ENCODE results near the gene HOXA3. TPM values are rescaled to one million over a fixed set of nuclear protein-coding genes. Genes with fewer than 3 reads are reported as not detected.

HOXA3 gene
- polyA plus RNA-seq, 1 donor = 19.1 TPM

DNA sequence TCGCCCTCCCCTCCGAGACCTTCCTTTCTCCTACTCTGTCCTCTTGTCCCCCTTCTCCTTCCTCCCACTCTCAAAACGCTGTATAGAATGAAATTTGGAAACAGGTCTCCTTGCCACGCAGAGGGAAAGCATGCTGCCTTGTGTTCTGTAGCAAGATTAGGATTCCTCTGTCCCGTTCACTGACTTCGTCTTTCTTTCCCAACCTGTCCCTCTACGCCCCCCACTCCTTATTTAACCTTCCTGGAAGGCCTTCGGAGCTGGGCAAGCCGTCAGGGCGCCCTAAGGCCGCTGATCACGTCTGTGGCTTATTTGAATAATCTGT is 11.6 kb upstream of the HOXA3 start:
- no peaks in the 10 kb centered on the region for H3K36me3 ChIP-seq (ENCODE audit: control insufficient read depth, insufficient read depth, low read length)
- H3K9me3 ChIP-seq (ENCODE audit: control insufficient read depth, low read depth, low read length) = peaks cover 42% of the 10 kb centered on the region
- H3K27me3 ChIP-seq (ENCODE audit: control insufficient read depth, insufficient read depth, low read length) = peaks cover 96% of the 10 kb centered on the region
- H3K4me1 ChIP-seq (ENCODE audit: control insufficient read depth, insufficient read depth, low read length) = peaks cover 9% of the 10 kb centered on the region
- H3K27ac ChIP-seq (ENCODE audit: low read length) = no peak overlapping the region
- peak overlapping the region; percentile 43 for H3K4me3 ChIP-seq (ENCODE audit: low read length)
- 18% methylated on average over 2 of the region's 12 CpGs for WGBS (ENCODE audit: insufficient coverage, low lambda C conversion rate)
- no peak for DNase-seq

DNA sequence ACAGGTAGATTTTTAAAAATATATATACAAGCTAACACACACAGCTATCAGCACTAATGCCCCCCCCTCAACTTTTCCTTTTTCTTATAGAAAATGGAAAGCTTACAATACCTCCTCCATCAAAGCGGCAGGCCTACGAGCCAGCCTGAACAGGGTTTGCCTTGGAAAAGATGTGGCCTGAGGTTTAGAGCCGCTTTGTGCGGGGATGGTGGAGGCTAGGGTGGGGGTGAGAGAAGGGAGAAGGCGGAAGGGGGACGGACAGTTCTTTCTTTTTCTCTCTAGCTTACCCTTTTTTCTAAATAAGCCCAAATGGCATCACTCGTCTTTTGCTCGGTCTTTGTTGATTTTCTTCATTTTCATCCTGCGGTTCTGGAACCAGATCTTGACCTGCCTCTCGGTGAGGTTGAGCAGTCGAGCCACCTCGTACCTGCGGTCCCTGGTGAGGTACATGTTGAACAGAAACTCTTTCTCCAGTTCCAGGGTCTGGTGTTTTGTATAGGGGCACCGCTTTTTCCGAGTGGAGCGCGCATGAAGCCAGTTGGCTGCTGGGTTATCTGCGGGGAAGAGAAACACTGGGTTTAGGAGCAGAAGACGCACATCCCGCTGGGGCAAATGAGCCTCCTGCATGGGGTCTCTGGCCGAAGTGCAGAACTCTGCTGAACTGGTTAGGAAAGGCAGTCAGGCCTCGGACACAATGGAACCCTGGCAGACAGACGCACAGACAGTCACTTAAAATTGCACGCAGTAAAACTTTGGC is 11.1 kb upstream of the HOXA3 start:
- H3K4me1 ChIP-seq (ENCODE audit: control insufficient read depth, insufficient read depth, low read length) = peaks cover 9% of the 10 kb centered on the region
- no peak overlapping the region for H3K27ac ChIP-seq (ENCODE audit: low read length)
- H3K9me3 ChIP-seq (ENCODE audit: control insufficient read depth, low read depth, low read length) = peaks cover 40% of the 10 kb centered on the region
- no peak for DNase-seq
- H3K36me3 ChIP-seq (ENCODE audit: control insufficient read depth, insufficient read depth, low read length) = no peaks in the 10 kb centered on the region
- H3K4me3 ChIP-seq (ENCODE audit: low read length) = peak overlapping the region; percentile 43
- WGBS (ENCODE audit: insufficient coverage, low lambda C conversion rate) = 0% methylated on average over 1 of the region's 24 CpGs
- peaks cover 96% of the 10 kb centered on the region for H3K27me3 ChIP-seq (ENCODE audit: control insufficient read depth, insufficient read depth, low read length)

DNA sequence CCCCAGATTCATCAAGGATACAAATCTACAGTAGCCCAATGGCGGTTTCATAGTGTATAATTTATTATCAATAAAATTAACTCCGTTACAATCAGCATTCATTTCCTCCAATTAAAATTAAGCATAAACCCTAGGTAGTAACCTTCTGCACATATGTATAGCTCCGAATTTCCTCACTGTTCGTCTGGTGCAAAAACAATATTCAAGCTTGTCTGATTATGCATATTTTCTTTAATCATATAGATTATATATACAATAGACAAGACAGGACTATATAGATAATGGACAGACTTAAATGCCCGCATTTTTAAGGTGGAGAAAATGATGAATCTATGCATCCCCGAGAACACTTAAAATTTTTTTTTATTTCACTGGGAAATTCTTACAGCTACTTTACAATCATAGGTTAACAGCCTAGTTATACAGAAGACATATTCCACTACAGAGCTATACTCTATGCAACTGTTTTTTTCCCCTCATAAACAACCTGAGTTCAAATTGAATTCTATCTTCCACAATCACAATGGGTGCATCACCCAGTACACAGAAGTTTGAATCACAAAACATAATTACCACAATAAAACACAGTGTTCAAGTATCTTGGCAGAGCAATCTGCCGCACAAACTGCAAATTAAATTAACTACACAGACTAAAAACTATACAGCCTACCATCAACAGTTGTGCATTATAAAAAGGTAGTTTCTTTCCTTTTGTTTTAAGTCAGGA is 10.3 kb upstream of the HOXA3 start:
- WGBS (ENCODE audit: insufficient coverage, low lambda C conversion rate) = 68% methylated on average over 4 of the region's 7 CpGs
- Histone ChIP-seq H3K4me3 (ENCODE audit: low read length) (peak overlapping the region; percentile 43), H3K27me3 (ENCODE audit: control insufficient read depth, insufficient read depth, low read length) (peaks cover 96% of the 10 kb centered on the region), H3K4me1 (ENCODE audit: control insufficient read depth, insufficient read depth, low read length) (peaks cover 9% of the 10 kb centered on the region), H3K9me3 (ENCODE audit: control insufficient read depth, low read depth, low read length) (peaks cover 37% of the 10 kb centered on the region), H3K27ac (ENCODE audit: low read length) (no peak overlapping the region), H3K36me3 (ENCODE audit: control insufficient read depth, insufficient read depth, low read length) (no peaks in the 10 kb centered on the region)
- no peak for DNase-seq

DNA sequence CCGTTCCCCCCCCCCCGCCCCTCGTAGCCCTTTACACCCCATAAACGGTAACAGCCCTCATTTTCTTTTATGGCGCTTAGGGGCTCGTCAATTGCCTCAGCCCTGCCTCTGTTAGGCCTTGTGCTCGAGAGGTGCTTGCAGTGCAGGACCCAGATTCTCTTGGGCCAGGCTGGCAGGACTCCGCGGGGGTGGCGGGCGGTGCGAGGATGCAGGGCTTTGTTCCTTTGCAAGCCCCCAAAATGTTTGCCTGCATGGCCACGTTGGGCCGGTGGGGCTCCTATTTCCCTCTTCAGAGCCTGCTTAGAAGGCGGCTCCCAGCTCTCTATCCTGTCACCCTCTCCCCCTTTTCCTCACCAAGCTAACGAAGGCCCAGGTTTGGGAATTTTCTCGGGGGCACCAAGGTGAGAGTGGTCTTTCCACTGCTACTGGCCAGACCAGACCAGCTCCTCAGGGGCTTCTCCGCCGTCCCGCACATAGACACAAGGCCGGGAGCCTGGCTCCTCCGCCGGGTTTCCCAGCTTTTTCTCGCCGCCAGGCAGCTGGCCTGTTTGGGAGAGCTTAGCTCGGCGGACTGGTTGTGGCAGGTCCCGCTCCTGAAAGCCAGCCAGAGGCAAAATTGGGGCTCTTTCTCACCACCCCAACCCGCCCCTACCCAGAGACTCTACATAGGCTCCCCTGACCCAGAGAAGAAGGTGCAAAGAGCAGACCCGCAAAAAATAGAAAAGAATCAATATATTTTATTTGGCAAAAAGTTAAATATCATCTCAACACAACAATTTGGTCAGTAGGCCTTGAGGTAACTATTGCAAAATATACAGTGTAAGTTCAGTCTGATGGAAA is 9.6 kb upstream of the HOXA3 start:
- Histone ChIP-seq H3K27me3 (ENCODE audit: control insufficient read depth, insufficient read depth, low read length) (peaks cover 96% of the 10 kb centered on the region), H3K27ac (ENCODE audit: low read length) (peak overlapping the region; percentile 8), H3K9me3 (ENCODE audit: control insufficient read depth, low read depth, low read length) (peaks cover 34% of the 10 kb centered on the region), H3K36me3 (ENCODE audit: control insufficient read depth, insufficient read depth, low read length) (no peaks in the 10 kb centered on the region), H3K4me3 (ENCODE audit: low read length) (no peak overlapping the region), H3K4me1 (ENCODE audit: control insufficient read depth, insufficient read depth, low read length) (peaks cover 9% of the 10 kb centered on the region)
- 60% methylated on average over 1 of the region's 30 CpGs for WGBS (ENCODE audit: insufficient coverage, low lambda C conversion rate)
- no peak for DNase-seq

DNA sequence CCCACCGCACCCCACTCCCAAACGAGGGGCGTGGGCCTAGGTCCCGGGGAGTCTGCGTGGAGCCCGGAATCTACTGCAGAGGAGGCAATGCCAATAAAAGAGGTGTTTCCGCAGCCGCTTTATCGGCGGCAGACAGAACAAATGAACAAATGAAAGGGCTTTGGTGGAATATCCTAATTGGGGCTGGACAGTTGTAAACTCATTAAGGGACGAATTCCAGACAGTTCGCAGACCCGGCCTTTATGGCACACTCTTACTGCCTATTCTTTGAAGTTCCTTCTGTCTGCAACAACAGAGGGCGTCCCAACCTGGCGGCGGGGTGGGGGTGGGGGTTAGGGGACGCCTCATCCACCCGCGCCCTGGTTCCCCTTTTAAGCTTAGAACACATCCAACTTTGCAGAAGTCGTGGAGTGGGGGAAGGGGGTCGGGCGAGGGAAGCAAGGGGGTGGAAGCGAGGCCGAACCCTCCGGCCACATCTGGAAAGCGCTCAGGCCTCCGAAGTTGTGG is 8.9 kb upstream of the HOXA3 start:
- Histone ChIP-seq H3K27ac (ENCODE audit: low read length) (no peak overlapping the region), H3K36me3 (ENCODE audit: control insufficient read depth, insufficient read depth, low read length) (no peaks in the 10 kb centered on the region), H3K4me1 (ENCODE audit: control insufficient read depth, insufficient read depth, low read length) (peaks cover 10% of the 10 kb centered on the region), H3K27me3 (ENCODE audit: control insufficient read depth, insufficient read depth, low read length) (peaks cover 94% of the 10 kb centered on the region), H3K9me3 (ENCODE audit: control insufficient read depth, low read depth, low read length) (peaks cover 28% of the 10 kb centered on the region), H3K4me3 (ENCODE audit: low read length) (peak overlapping the region; percentile 59)
- 0% methylated on average over 1 of the region's 27 CpGs for WGBS (ENCODE audit: insufficient coverage, low lambda C conversion rate)
- DNase-seq = no peak

DNA sequence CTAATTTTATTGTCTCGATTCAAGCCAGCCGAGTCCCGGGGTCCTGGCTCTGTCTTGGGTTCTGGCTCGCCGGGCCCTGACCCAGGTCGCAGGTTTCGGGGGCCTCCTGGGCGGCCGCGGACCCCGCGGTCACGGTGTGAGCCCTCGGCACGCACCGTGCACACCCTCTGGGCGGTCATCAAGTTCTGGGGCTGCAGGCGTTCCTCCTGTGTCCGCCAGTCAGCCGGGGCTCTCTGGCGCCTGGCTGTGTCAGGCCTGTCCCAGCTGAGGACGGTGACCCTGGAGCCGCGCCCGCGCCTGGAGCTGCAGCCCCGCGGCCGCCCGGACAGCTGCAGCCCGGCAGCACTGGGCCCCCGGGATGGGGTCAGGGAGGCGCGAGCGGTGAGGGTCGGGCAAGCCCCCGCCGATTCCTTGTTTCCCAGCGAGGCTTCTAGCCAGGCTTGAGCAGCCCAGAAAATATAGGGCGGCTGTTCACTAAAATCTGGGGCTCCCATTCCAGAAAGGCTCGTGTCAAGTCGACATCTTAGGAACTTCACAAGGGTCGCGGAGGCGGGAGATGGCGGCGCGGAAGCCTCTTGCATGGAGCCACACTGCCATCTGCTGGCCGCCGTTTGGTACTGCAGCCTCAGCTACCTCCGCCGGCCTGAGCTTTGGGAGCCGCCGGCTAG is 8.3 kb upstream of the HOXA3 start:
- peaks cover 12% of the 10 kb centered on the region for H3K4me1 ChIP-seq (ENCODE audit: control insufficient read depth, insufficient read depth, low read length)
- peak overlapping the region; percentile 59 for H3K4me3 ChIP-seq (ENCODE audit: low read length)
- peak; percentile 71 to 78 for DNase-seq
- peaks cover 94% of the 10 kb centered on the region for H3K27me3 ChIP-seq (ENCODE audit: control insufficient read depth, insufficient read depth, low read length)
- peaks cover 29% of the 10 kb centered on the region for H3K9me3 ChIP-seq (ENCODE audit: control insufficient read depth, low read depth, low read length)
- H3K27ac ChIP-seq (ENCODE audit: low read length) = peak overlapping the region; percentile 64
- no peaks in the 10 kb centered on the region for H3K36me3 ChIP-seq (ENCODE audit: control insufficient read depth, insufficient read depth, low read length)
- WGBS (ENCODE audit: insufficient coverage, low lambda C conversion rate) = 0% methylated on average over 2 of the region's 54 CpGs

DNA sequence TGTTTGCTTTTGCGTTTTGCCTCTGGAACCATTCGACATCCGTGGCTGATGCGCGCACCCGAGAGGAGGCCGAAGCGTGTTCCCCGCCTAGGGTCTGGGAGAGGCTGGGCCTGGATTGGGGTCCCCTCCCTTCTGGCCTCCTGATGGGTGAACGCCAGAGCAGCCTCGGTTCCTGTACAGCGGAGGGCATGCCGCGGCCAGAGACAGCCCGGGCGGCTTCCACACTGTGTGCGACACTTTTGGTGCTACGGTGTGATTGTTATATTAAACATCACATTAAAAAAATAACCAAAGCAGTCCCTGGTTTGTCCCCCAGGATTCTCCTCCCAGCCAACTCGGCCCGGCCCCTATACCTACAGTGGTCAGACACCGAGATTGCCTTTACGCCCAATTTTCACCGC is 7.8 kb upstream of the HOXA3 start:
- Histone ChIP-seq H3K27ac (ENCODE audit: low read length) (peak overlapping the region; percentile 45), H3K4me1 (ENCODE audit: control insufficient read depth, insufficient read depth, low read length) (peaks cover 12% of the 10 kb centered on the region), H3K4me3 (ENCODE audit: low read length) (peak overlapping the region; percentile 59), H3K36me3 (ENCODE audit: control insufficient read depth, insufficient read depth, low read length) (no peaks in the 10 kb centered on the region), H3K9me3 (ENCODE audit: control insufficient read depth, low read depth, low read length) (peaks cover 25% of the 10 kb centered on the region), H3K27me3 (ENCODE audit: control insufficient read depth, insufficient read depth, low read length) (peaks cover 94% of the 10 kb centered on the region)
- no CpG with 5 or more reads among the region's 23 CpGs for WGBS (ENCODE audit: insufficient coverage, low lambda C conversion rate)
- no peak for DNase-seq

DNA sequence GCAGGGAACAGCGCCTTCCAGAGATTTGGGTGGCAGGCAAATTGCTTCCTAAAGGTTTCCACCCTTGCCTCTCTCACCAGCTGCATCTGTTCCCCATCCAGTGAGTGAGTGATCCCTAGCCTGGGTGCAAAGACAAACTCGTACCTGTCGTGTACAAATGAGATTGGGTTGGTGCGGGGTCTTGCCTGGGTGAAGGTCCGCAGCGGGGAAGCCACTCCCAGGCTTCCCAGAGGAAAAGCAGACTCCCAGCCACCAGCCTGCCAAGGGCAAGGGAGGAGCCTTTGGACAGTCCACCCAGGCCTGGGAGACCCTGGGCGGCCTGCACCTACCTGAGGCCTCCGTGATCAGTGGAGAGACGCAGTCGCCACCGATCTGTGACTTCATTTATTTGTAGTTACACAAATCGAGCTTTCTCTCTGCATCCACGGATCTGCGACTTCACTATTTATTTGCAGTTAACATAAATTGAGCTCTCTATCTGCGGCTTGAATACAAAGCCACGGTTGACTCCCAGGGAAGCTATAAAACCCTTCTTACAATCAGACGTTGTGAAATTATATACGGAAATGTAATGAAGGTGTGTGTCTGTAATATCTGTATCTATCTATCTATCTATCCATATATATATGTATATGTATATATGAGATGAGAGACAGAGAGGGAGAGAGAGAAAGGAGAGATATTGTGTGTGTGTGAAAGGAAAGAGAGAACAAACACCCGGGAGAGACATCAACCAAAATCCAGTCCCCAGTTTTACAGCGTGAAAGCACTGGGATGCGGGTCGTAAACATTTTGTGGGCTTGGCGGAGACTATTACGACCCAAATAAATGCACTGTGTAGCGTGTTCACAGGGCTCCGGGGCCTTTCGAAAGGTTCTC is 7.1 kb upstream of the HOXA3 start:
- Histone ChIP-seq H3K4me3 (ENCODE audit: low read length) (peak overlapping the region; percentile 59), H3K27me3 (ENCODE audit: control insufficient read depth, insufficient read depth, low read length) (peaks cover 94% of the 10 kb centered on the region), H3K4me1 (ENCODE audit: control insufficient read depth, insufficient read depth, low read length) (peaks cover 12% of the 10 kb centered on the region), H3K36me3 (ENCODE audit: control insufficient read depth, insufficient read depth, low read length) (no peaks in the 10 kb centered on the region), H3K9me3 (ENCODE audit: control insufficient read depth, low read depth, low read length) (peaks cover 22% of the 10 kb centered on the region), H3K27ac (ENCODE audit: low read length) (peak overlapping the region; percentile 45)
- DNase-seq = no peak
- no CpG with 5 or more reads among the region's 27 CpGs for WGBS (ENCODE audit: insufficient coverage, low lambda C conversion rate)

DNA sequence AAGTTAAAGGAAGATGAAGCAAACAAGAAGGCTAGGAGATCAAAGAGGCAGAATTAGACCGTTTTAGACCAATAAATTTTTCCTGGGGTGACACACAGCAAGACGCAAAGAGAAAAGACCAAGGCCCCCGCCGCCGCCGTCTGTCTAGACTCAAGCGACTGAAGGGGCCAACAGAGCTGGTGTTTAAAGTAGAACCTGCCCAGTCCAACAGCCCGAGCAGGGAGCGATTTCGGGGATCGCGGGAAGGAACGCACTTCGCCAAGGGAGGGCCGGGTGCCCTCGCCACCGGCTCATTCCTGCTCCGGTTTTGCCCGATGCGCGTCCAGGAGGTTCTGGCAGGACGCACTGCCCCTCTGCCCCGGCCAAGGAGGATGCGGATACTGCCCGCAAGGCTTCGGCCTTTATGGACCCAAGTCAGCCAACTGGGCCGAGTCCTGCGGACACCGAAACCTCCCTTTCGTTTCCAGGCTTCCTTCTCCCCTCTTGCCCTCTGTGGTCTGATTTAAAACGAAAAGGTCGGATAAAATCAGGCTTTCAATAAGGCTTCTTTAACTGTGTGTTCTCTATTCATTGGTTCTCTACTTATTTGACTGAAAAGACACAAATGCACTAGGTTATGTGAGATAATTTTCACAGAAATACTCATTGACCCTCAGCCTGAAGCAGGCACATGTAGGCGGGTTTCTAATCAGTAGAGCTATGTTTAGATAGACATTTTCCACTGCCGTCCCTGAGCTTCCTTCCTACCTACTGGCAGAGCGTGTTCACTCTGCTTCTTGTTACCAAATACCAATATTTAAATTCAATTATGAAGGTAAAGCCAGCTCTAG is 6.3 kb upstream of the HOXA3 start:
- peaks cover 17% of the 10 kb centered on the region for H3K9me3 ChIP-seq (ENCODE audit: control insufficient read depth, low read depth, low read length)
- H3K27ac ChIP-seq (ENCODE audit: low read length) = peak overlapping the region; percentile 37
- peaks cover 94% of the 10 kb centered on the region for H3K27me3 ChIP-seq (ENCODE audit: control insufficient read depth, insufficient read depth, low read length)
- WGBS (ENCODE audit: insufficient coverage, low lambda C conversion rate) = no CpG with 5 or more reads among the region's 35 CpGs
- H3K36me3 ChIP-seq (ENCODE audit: control insufficient read depth, insufficient read depth, low read length) = no peaks in the 10 kb centered on the region
- H3K4me1 ChIP-seq (ENCODE audit: control insufficient read depth, insufficient read depth, low read length) = peaks cover 12% of the 10 kb centered on the region
- no peak for DNase-seq
- no peak overlapping the region for H3K4me3 ChIP-seq (ENCODE audit: low read length)
